BE2C (cell line): ENCODE data around the gene RPH3AL.

Source experiments
- DNase-seq: peaks from one replicate; pipeline ENCODE4 v3.0.0-alpha.2; 2020
- H3K27me3 ChIP-seq: fragments of 250-450 bp; sonication (Bioruptor Pico); 2 replicates; pipeline ENCODE4 v1.5.1; 2020; ENCODE audit warnings: mild to moderate bottlenecking
- H3K36me3 ChIP-seq: fragments of 250-450 bp; sonication (Bioruptor Pico); 2 replicates; pipeline ENCODE4 v1.5.1; 2020; ENCODE audit warnings: mild to moderate bottlenecking
- H3K4me1 ChIP-seq: fragments of 250-450 bp; sonication (Bioruptor Pico); 2 replicates; pipeline ENCODE4 v1.5.1; 2020
- H3K4me3 ChIP-seq: 2 replicates; pipeline ENCODE4 v1.5.1; 2011; ENCODE audit warnings: low read depth, low read length
- H3K9me3 ChIP-seq: fragments of 250-450 bp; sonication (Bioruptor Pico); 2 replicates; pipeline ENCODE4 v1.5.1; 2020
- TF ChIP-seq, protein P1 (sequence below): IDR thresholded peaks from 2 replicates; pipeline ENCODE4 v1.5.1; 2012; ENCODE audit warnings: mild to moderate bottlenecking, low read depth, low read length

Gene RPH3AL

DNA sequence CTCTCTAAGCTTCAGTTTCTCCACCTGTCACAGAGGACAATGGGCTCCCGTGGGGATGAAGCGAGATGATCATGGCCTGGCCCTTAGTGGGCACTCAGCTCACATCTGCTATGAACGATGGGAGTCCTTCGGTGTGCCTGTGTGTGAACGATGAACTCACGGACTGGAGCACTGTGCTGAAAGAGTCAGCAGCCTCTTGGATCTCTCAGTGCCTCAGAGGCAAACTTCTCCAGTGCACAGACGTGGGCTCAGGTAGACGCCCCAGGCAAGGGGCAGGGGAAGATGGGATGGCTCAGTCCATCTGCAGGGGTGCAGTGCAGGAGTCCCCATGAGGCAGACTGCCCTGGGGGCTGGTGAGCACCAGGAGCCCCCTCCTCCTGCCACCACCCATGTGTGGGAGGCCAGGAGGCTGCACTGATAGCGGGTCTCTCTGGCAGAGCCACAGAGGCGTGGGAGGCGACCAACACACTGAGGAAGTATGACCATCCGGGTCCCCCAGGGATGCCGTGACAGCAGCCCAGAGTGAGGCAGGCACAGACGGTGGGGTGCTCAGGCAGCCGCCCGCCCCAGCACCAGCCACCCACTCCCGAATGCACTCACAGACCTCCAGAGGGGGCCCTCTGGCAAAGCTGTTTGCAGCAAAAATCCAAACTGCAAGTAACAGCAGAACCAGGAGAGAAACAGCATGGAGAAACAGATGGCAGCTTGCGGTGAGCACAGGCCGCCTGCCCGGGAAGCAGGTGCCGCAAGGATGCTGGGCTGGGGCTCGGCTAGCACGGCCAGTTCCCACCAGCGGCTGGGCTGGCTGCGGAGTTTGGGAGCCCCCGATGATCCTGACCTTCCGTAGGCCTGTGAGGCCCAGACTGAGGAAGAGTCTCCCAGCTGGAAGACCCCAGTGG is 82.7 kb downstream of the RPH3AL start:
- peak; percentile 9 for DNase-seq
- H3K27me3 ChIP-seq = no peaks in the 10 kb centered on the region
- H3K4me3 ChIP-seq = no peak overlapping the region
- no peaks in the 10 kb centered on the region for H3K36me3 ChIP-seq
- TF ChIP-seq, protein P1, sequence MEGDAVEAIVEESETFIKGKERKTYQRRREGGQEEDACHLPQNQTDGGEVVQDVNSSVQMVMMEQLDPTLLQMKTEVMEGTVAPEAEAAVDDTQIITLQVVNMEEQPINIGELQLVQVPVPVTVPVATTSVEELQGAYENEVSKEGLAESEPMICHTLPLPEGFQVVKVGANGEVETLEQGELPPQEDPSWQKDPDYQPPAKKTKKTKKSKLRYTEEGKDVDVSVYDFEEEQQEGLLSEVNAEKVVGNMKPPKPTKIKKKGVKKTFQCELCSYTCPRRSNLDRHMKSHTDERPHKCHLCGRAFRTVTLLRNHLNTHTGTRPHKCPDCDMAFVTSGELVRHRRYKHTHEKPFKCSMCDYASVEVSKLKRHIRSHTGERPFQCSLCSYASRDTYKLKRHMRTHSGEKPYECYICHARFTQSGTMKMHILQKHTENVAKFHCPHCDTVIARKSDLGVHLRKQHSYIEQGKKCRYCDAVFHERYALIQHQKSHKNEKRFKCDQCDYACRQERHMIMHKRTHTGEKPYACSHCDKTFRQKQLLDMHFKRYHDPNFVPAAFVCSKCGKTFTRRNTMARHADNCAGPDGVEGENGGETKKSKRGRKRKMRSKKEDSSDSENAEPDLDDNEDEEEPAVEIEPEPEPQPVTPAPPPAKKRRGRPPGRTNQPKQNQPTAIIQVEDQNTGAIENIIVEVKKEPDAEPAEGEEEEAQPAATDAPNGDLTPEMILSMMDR = no peak
- no peaks in the 10 kb centered on the region for H3K9me3 ChIP-seq
- H3K4me1 ChIP-seq = no peaks in the 10 kb centered on the region

DNA sequence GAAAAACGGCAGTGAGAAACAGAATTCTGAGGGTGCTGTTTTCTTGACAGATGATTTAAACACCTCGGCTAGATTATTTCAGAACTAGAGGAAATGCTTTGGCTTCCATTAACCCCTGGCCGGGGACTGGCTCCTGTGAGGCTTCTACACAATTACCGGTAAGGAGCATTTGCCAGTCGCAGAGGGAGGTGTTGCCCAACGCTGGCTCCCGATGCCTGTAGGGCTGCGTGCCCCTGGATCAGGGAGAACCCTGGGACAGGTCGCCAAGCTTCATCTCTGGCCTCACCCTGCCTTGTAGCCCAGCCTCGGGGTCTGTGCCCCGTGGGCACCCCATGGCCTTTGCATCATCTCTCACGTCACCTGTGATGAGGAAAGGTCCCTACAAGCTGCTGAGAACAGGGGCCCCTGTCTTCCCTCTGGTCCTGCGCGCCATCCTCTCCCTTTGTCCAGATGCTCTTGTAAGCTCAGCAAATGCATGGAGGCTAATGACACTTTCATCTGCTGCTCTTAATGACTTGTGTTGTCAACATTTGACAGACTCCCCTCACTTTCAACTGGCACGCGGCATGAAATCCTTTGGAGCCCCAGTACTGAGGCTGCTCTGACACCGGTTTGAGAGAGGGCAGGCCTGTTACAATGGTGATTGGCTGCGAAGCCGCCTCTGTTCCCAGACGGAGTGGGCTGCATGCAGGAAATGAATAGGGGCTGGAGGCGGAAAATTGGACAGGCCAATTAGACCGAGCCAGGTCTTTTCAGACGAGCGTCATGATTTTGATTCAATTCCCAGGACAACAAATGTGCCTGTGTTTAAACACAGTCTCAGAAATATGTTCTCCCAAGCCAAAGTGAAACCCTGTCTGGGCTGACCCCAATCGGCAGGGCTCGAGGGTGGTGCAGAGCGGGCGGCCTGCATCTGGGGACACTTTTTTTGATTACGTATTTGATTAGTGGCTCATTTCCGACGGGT is 85.6 kb downstream of the RPH3AL start:
- TF ChIP-seq, protein P1 = no peak
- H3K9me3 ChIP-seq = no peaks in the 10 kb centered on the region
- DNase-seq = no peak
- H3K36me3 ChIP-seq = no peaks in the 10 kb centered on the region
- H3K4me3 ChIP-seq = no peak overlapping the region
- no peaks in the 10 kb centered on the region for H3K4me1 ChIP-seq
- H3K27me3 ChIP-seq = no peaks in the 10 kb centered on the region

DNA sequence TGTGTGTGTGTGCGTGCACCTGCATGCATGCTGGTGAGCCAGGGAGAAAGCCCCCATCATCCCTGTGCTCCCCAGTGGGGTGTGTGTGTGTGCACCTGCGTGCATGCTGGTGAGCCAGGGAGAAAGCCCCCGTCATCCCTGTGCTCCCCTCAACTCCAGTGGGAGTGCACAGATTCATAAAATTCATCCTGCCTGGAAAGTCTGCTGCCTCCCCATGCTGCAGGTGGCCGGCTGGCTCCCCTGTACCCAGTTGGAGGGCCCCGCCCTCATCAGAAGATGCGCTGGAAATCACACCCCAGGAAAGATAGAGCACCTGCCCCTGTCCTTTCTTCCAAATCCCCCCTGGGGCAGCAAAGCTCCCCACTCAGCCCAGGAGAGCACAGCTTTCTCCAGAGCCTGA is 86.4 kb downstream of the RPH3AL start:
- DNase-seq = no peak
- Histone ChIP-seq H3K4me1 (no peaks in the 10 kb centered on the region), H3K4me3 (no peak overlapping the region), H3K27me3 (no peaks in the 10 kb centered on the region), H3K9me3 (no peaks in the 10 kb centered on the region), H3K36me3 (no peaks in the 10 kb centered on the region)
- TF ChIP-seq, protein P1 = no peak

DNA sequence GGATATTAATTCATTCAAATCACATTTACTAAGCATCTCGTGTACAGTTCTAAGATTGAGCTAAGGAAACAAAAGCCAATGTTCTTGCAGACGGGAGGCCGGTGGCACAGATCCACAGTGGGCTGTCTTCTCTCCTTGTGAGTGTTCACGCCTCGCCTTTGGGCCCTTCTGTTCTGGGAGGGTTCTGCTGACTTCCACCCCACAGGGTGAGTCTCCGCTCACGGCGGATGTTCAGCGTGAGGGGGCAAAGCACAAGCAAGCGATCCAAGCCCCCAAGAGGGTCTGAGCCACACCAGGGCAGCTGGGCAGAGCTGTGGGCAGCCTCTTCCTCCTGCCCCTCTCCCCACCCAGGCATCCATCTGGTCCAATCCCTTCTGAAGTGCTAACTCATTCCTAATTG is 86.9 kb downstream of the RPH3AL start:
- H3K4me1 ChIP-seq = no peaks in the 10 kb centered on the region
- TF ChIP-seq, protein P1 = no peak

DNA sequence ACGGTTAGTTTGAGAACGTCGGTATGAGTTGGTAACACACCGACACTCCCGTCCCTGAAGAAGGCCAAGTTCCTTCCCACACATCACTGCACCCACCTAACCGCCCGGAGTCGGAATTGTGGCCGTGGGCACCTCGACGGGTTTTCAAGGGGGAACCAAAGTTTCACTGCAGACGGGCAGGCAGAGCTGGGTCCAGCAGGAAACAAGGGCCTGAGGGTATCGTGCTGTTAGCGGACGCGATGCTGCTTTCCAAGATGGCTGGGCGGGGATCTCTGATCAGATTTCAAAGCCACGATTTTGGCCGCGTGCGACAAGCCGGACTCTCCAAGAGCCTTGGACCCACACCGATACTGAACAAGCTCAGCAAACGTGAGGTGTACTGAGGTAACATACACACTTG is 88.8 kb downstream of the RPH3AL start:
- no peaks in the 10 kb centered on the region for H3K36me3 ChIP-seq
- TF ChIP-seq, protein P1 = no peak
- no peaks in the 10 kb centered on the region for H3K9me3 ChIP-seq
- DNase-seq = no peak
- no peaks in the 10 kb centered on the region for H3K4me1 ChIP-seq
- H3K4me3 ChIP-seq = no peak overlapping the region
- H3K27me3 ChIP-seq = no peaks in the 10 kb centered on the region

More for the DNA sequence above, 86.9 kb downstream of the RPH3AL start:
- Histone ChIP-seq H3K36me3 (no peaks in the 10 kb centered on the region), H3K27me3 (no peaks in the 10 kb centered on the region), H3K4me3 (no peak overlapping the region), H3K9me3 (no peaks in the 10 kb centered on the region)
- no peak for DNase-seq
